ENCODE results near the gene ROCK2.
"Not testable (repeated sequence)": the region's sequence is repeated elsewhere in the genome, so short reads cannot be mapped to it uniquely, and the experiment has no call there.

ROCK2 gene

GRCh38 chr2:11254100-11254536, 90.3 kb downstream of the ROCK2 start:
- TF ChIP-seq CTCF (IDR thresholded peaks at IDR 0.05; ENCODE audit: low read depth, low read length, missing control alignments) = no peak
- DNase-seq (ENCODE audit: low read depth) = no peak
- H3K4me3 ChIP-seq (ENCODE audit: low read depth, low read length) = no peak overlapping the region

GRCh38 chr2:11252458-11252857, 92.0 kb downstream of the ROCK2 start:
- not testable (repeated sequence) for H3K4me3 ChIP-seq (ENCODE audit: low read depth, low read length); DNase-seq (ENCODE audit: low read depth)

GRCh38 chr2:11250400-11251196, 93.8 kb downstream of the ROCK2 start:
- no peak for DNase-seq (ENCODE audit: low read depth)
- TF ChIP-seq CTCF (IDR thresholded peaks at IDR 0.05; ENCODE audit: low read depth, low read length, missing control alignments) = no peak
- no peak overlapping the region for H3K4me3 ChIP-seq (ENCODE audit: low read depth, low read length)

- no peak overlapping the region for H3K4me3 ChIP-seq (ENCODE audit: low read depth, low read length)
- no peak for DNase-seq (ENCODE audit: low read depth)
- TF ChIP-seq CTCF (IDR thresholded peaks at IDR 0.05; ENCODE audit: low read depth, low read length, missing control alignments) = no peak
These were observed 99.1 kb downstream of the ROCK2 start for GRCh38 chr2:11245322-11245721.

GRCh38 chr2:11244091-11244826, 100.2 kb downstream of the ROCK2 start:
- TF ChIP-seq CTCF (IDR thresholded peaks at IDR 0.05; ENCODE audit: low read depth, low read length, missing control alignments) = no peak

GRCh38 chr2:11243512-11243911, 100.9 kb downstream of the ROCK2 start:
- DNase-seq (ENCODE audit: low read depth) = no peak
- no peak overlapping the region for H3K4me3 ChIP-seq (ENCODE audit: low read depth, low read length)
- no peak for TF ChIP-seq CTCF (IDR thresholded peaks at IDR 0.05; ENCODE audit: low read depth, low read length, missing control alignments)

More at GRCh38 chr2:11244091-11244826, 100.2 kb downstream of the ROCK2 start:
- H3K4me3 ChIP-seq (ENCODE audit: low read depth, low read length) = no peak overlapping the region
- DNase-seq (ENCODE audit: low read depth) = no peak

- no peak for DNase-seq (ENCODE audit: low read depth)
- H3K4me3 ChIP-seq (ENCODE audit: low read depth, low read length) = no peak overlapping the region
These were observed 101.8 kb downstream of the ROCK2 start for GRCh38 chr2:11242542-11243174.

More at GRCh38 chr2:11242542-11243174, 101.8 kb downstream of the ROCK2 start:
- TF ChIP-seq CTCF (IDR thresholded peaks at IDR 0.05; ENCODE audit: low read depth, low read length, missing control alignments) = no peak

All from GM12864 (cell line).